GM19455 (cell line): ENCODE results near the gene MDN1.

ENCODE experiments used
- ATAC-seq: cut with Tn5 transposase; IDR thresholded peaks from one replicate; pipeline ENCODE4 v1.9.1; 2021; ENCODE audit not compliant: unreplicated experiment

The MDN1 gene

GRCh38 chr6:89605861-89606260 is 213.7 kb downstream of the MDN1 start:
- ATAC-seq = no peak

- no peak for ATAC-seq
Observed at GRCh38 chr6:89604653-89605052, 214.9 kb downstream of the MDN1 start.

- ATAC-seq = no peak
Observed at GRCh38 chr6:89602166-89602565, 217.4 kb downstream of the MDN1 start.

GRCh38 chr6:89599727-89600126 is 219.9 kb downstream of the MDN1 start:
- ATAC-seq = no peak

- ATAC-seq = no peak
Observed at GRCh38 chr6:89597988-89598387, 221.6 kb downstream of the MDN1 start.

GRCh38 chr6:89597372-89597771 is 222.2 kb downstream of the MDN1 start:
- ATAC-seq = no peak

- no peak for ATAC-seq
Observed at GRCh38 chr6:89596484-89596883, 223.1 kb downstream of the MDN1 start.

GRCh38 chr6:89596056-89596455 is 223.5 kb downstream of the MDN1 start:
- ATAC-seq = no peak
